ENCODE data around the gene VPS26A. TPM values are rescaled to one million over a fixed set of nuclear protein-coding genes. Genes with fewer than 3 reads are reported as not detected.

Gene VPS26A
- total RNA-seq, 1 donor from 2014 or later: 61.6 TPM

DNA sequence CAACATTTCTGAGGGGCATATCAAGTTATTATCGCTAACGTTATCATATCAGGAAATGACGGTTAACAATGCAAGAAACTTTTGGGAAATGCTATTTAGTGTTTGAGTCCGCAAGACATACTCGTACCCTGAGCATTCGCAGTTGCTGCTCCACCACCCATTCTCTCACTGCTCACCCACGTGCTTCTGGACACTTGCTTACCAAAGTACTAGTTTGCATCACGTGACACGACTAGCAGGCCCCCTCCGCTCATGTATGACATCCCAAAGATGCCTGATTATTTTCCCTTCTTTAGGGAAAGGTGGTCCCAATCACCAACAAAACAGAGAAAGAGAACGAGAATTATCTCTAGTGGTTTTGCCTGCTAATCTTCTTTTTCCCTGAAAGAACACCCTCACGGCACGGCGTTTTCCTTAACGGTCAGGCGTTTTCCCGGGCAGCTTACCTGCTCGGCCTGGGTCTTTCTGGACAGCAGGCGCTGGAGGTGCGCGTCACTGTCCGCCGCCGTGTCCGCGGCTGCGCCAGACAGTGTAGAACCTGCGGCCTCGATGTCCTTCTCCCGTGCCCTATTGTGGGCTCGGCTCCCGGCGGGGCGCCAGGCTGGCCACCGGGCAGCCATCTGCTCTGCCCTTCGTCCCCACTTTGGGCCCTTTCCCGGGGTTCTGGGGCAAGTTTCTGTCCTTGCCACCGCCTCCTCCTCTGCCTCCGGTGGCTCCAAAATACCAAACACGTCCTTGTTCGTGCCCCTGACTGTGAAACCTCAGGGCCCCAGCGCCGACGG, 56.0 kb downstream of the VPS26A start, which contains the start of gene SUPV3L1:
SUPV3L1 (plus strand) TSS at position 492 of the 782 bp plus-strand sequence; CDS start at position 550, 58 bp downstream.
- peak within 1 kb of the TSS; percentile 100 for H3K27ac Mint-ChIP-seq (ENCODE audit: unreplicated experiment)
- H3K4me3 Mint-ChIP-seq (ENCODE audit: unreplicated experiment): peak within 1 kb of the TSS; percentile 94

DNA sequence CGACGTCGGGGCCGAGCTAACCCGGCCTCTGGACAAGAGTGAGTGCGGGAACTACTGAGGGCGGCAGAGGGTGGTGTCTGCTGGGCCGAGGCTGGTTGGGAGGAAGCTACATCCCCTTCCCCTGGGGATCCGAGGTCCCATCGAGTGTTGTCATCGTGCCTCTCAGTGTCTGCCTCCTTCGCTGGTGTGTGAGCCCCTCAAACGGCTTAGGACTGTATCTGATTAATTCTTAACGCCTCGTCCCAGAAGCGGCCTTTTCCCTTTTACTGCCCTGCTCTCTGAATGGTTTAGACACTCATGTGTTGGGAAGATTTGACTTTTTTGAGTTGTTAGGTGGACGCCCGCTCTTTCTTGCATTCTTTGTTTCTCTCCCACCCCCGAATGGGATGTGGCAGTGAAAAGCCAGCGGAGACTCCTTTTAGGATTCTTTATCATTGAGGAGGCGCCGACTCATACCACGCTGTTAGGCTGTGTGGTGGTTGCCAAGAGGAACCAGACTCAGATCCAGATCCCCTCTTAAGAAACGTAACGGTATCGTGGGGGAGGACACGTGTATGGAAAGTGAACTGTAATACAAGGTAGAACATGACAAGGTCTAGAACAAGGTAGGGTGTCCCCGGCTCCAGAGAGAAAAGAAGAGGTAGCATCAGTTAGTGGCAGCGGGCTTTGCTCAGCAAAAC, 56.7 kb downstream of the VPS26A start:
- H3K4me2 ChIP-seq (ENCODE audit: low read length): peak overlapping the region; percentile 90
- H3K4me3 Mint-ChIP-seq (ENCODE audit: unreplicated experiment): peak overlapping the region; percentile 94
- H3K9me3 ChIP-seq (ENCODE audit: insufficient read depth, low read depth, low read length): no peaks in the 10 kb centered on the region
- peak; percentile 17 for DNase-seq (ENCODE audit: low read depth)
- TF ChIP-seq, protein P1, sequence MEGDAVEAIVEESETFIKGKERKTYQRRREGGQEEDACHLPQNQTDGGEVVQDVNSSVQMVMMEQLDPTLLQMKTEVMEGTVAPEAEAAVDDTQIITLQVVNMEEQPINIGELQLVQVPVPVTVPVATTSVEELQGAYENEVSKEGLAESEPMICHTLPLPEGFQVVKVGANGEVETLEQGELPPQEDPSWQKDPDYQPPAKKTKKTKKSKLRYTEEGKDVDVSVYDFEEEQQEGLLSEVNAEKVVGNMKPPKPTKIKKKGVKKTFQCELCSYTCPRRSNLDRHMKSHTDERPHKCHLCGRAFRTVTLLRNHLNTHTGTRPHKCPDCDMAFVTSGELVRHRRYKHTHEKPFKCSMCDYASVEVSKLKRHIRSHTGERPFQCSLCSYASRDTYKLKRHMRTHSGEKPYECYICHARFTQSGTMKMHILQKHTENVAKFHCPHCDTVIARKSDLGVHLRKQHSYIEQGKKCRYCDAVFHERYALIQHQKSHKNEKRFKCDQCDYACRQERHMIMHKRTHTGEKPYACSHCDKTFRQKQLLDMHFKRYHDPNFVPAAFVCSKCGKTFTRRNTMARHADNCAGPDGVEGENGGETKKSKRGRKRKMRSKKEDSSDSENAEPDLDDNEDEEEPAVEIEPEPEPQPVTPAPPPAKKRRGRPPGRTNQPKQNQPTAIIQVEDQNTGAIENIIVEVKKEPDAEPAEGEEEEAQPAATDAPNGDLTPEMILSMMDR (IDR thresholded peaks at IDR 0.05; ENCODE audit: insufficient read depth, low read depth, low read length): no peak
- no peak for TF ChIP-seq EZH2 (IDR thresholded peaks at IDR 0.05; ENCODE audit: insufficient read depth, low read length)
- peak overlapping the region; percentile 99 for H3K27ac ChIP-seq (ENCODE audit: low read depth, low read length)
- H3K27me3 ChIP-seq (ENCODE audit: insufficient read depth, low read length): no peaks in the 10 kb centered on the region
- H3K36me3 ChIP-seq (ENCODE audit: insufficient read depth, low read length): no peaks in the 10 kb centered on the region
- H3K4me3 ChIP-seq (ENCODE audit: insufficient read depth, low read depth, low read length): peak overlapping the region; percentile 97
- no peaks in the 10 kb centered on the region for H3K27me3 Mint-ChIP-seq (ENCODE audit: low read depth, unreplicated experiment)
- H3K9ac ChIP-seq (ENCODE audit: low read length): peak overlapping the region; percentile 100
- peaks cover 54% of the 10 kb centered on the region for H3K79me2 ChIP-seq (ENCODE audit: insufficient read depth, low read length)
- H3K27ac Mint-ChIP-seq (ENCODE audit: unreplicated experiment): peak overlapping the region; percentile 100
- peaks cover 1% of the 10 kb centered on the region for H3K36me3 Mint-ChIP-seq (ENCODE audit: low read depth, unreplicated experiment)
- H3K4me1 ChIP-seq (ENCODE audit: insufficient read depth, low read length): peaks cover 13% of the 10 kb centered on the region
- no peaks in the 10 kb centered on the region for H3K9me3 Mint-ChIP-seq (ENCODE audit: unreplicated experiment)
- peaks cover 8% of the 10 kb centered on the region for H4K20me1 ChIP-seq (ENCODE audit: insufficient read depth, low read length)
- FAIRE-seq: no peak
- peaks cover 3% of the 10 kb centered on the region for H3K4me1 Mint-ChIP-seq (ENCODE audit: low read depth, unreplicated experiment)
- peak overlapping the region; percentile 87 for H2AFZ ChIP-seq (ENCODE audit: low read depth, low read length)

More for the DNA sequence above, 56.0 kb downstream of the VPS26A start, which contains the start of gene SUPV3L1:
- Mint-ChIP-seq H3K36me3 (ENCODE audit: low read depth, unreplicated experiment) (peaks cover 2% of the 10 kb centered on the region), H3K9me3 (ENCODE audit: unreplicated experiment) (no peaks in the 10 kb centered on the region), H3K27me3 (ENCODE audit: low read depth, unreplicated experiment) (no peaks in the 10 kb centered on the region), H3K4me1 (ENCODE audit: low read depth, unreplicated experiment) (peaks cover 3% of the 10 kb centered on the region)
- peak within 1 kb of the TSS; percentile 87 for H2AFZ ChIP-seq (ENCODE audit: low read depth, low read length)
- H3K4me2 ChIP-seq (ENCODE audit: low read length): peak within 1 kb of the TSS; percentile 90
- peaks cover 13% of the 10 kb centered on the region for H3K4me1 ChIP-seq (ENCODE audit: insufficient read depth, low read length)
- no peaks in the 10 kb centered on the region for H3K9me3 ChIP-seq (ENCODE audit: insufficient read depth, low read depth, low read length)
- FAIRE-seq (peak; percentile 75), DNase-seq (ENCODE audit: low read depth) (peak; percentile 96)
- no peaks in the 10 kb centered on the region for H3K36me3 ChIP-seq (ENCODE audit: insufficient read depth, low read length)
- H3K9ac ChIP-seq (ENCODE audit: low read length): peak within 1 kb of the TSS; percentile 100
- H3K4me3 ChIP-seq (ENCODE audit: insufficient read depth, low read depth, low read length): peak within 1 kb of the TSS; percentile 97
- H3K27me3 ChIP-seq (ENCODE audit: insufficient read depth, low read length): no peaks in the 10 kb centered on the region
- peak within 1 kb of the TSS; percentile 99 for H3K27ac ChIP-seq (ENCODE audit: low read depth, low read length)
- TF ChIP-seq, protein P1 (IDR thresholded peaks at IDR 0.05; ENCODE audit: insufficient read depth, low read depth, low read length): no peak
- no peak for TF ChIP-seq EZH2 (IDR thresholded peaks at IDR 0.05; ENCODE audit: insufficient read depth, low read length)
- peaks cover 4% of the 10 kb centered on the region for H4K20me1 ChIP-seq (ENCODE audit: insufficient read depth, low read length)
- H3K79me2 ChIP-seq (ENCODE audit: insufficient read depth, low read length): peaks cover 50% of the 10 kb centered on the region
